Karpas-422 (cell line): ENCODE measurements around the gene NCOA4. TPM values are rescaled to one million over a fixed set of nuclear protein-coding genes. Genes with fewer than 3 reads are reported as not detected.

Source experiments
- DNase-seq: peaks from one replicate; pipeline ENCODE4 v3.0.0-alpha.2; 2015
- H2AFZ ChIP-seq: fragments of 200-600 bp; sonication (generic); 2 replicates; pipeline ENCODE4 v1.6.1; 2014; ENCODE audit warnings: antibody characterized with exemption, low read length, mixed read lengths
- H3K27ac ChIP-seq: fragments of 200-600 bp; sonication (generic); 2 replicates; pipeline ENCODE4 v1.5.1; 2014; ENCODE audit warnings: mild to moderate bottlenecking, low read length, moderate library complexity
- H3K27me3 ChIP-seq: fragments of 200-600 bp; sonication (generic); 2 replicates; pipeline ENCODE4 v1.6.1; 2014; ENCODE audit warnings: low read length, mixed read lengths
- H3K36me3 ChIP-seq: fragments of 200-600 bp; sonication (generic); 2 replicates; pipeline ENCODE4 v1.6.1; 2014; ENCODE audit warnings: low read length, mixed read lengths; ENCODE audit not compliant: insufficient read depth
- H3K4me1 ChIP-seq: fragments of 200-600 bp; sonication (generic); 2 replicates; pipeline ENCODE4 v1.6.1; 2014; ENCODE audit warnings: mild to moderate bottlenecking, low read length, mixed read lengths
- H3K4me2 ChIP-seq: fragments of 200-600 bp; sonication (generic); 2 replicates; pipeline ENCODE4 v1.6.1; 2014; ENCODE audit warnings: low read length, low read depth, mild to moderate bottlenecking; ENCODE audit not compliant: poor library complexity, severe bottlenecking
- H3K4me3 ChIP-seq: fragments of 200-600 bp; sonication (generic); 2 replicates; pipeline ENCODE4 v1.5.1; 2014; ENCODE audit warnings: mild to moderate bottlenecking, antibody characterized with exemption, low read length, mixed read lengths
- H3K79me2 ChIP-seq: fragments of 200-600 bp; sonication (generic); 2 replicates; pipeline ENCODE4 v1.6.1; 2014; ENCODE audit warnings: mild to moderate bottlenecking, low read length, mixed read lengths
- H3K9ac ChIP-seq: fragments of 200-600 bp; sonication (generic); 2 replicates; pipeline ENCODE4 v1.6.0; 2014; ENCODE audit warnings: low read length
- H3K9me2 ChIP-seq: fragments of 200-600 bp; sonication (generic), shearing (Covaris generic); replicated peaks from 2 replicates; pipeline ENCODE4 v1.6.0; 2014; ENCODE audit warnings: mild to moderate bottlenecking, low read length, moderate library complexity; ENCODE audit not compliant: insufficient read depth
- H3K9me3 ChIP-seq: fragments of 300-700, 200-600 bp; sonication (generic); 2 replicates; pipeline ENCODE4 v1.6.1; 2014; ENCODE audit warnings: low read length, mixed read lengths
- H4K20me1 ChIP-seq: fragments of 200-600 bp; sonication (generic); 2 replicates; pipeline ENCODE4 v1.6.1; 2014; ENCODE audit warnings: mild to moderate bottlenecking, antibody characterized with exemption, low read length, low read depth; ENCODE audit not compliant: insufficient read depth
- total RNA-seq: library from RNA; depleted of rRNA; stranded (reverse); fragments of >200 nt; shearing (Covaris generic); gene quantifications from 2 replicates; pipeline ENCODE4 v1.2.3, GENCODE V29; 2014; ENCODE audit warnings: low replicate concordance

Gene NCOA4
- total RNA-seq, 1 experiment from 2014 or later: 116 TPM

DNA sequence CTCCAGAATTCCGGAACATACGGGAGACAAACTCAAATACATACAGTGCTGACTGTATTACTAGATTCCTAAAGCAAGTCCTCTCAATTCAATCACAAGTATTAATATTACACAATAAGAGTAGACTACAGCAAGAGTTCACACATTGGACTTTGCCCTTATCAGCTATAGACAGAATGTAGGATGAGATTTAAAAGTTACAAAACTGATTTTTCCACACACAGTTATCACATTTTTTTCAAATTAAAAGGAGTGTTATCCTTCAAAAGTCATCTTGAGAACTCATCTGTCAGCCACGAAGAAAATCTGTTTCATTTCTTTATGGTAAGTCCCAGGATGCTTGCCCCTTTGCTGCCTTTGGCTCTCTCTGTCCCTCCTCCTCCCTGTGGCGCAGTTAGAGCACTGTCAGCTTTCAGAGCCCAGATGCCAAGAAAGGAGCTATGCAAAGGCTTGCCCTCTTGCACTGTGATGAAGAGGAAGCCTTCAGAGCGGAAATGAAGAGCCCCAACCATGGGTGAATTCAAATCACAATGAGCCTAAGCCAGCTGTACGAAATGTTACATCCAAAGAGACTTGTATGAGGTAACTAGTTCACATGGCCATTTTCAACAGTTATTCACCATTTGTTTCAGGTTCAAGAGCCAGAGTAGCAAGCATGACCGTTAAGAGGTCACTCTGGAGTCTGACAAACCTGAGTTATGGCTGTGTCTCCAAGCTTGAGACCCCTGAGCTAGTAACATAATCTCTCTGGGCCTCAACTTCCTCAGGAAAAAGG lies 10.7 kb downstream of the NCOA4 start:
- no peaks in the 10 kb centered on the region for H3K27me3 ChIP-seq
- peak; percentile 92 for DNase-seq
- no peak overlapping the region for H2AFZ ChIP-seq
- peaks cover 25% of the 10 kb centered on the region; the same call in 1 of the 2 replicates for H3K36me3 ChIP-seq
- peaks cover 99% of the 10 kb centered on the region for H3K79me2 ChIP-seq
- peak overlapping the region; percentile 92 for H3K27ac ChIP-seq
- H4K20me1 ChIP-seq: peaks cover 8% of the 10 kb centered on the region
- H3K4me2 ChIP-seq: peak overlapping the region; percentile 71
- no peaks in the 10 kb centered on the region for H3K9me2 ChIP-seq
- peaks cover 37% of the 10 kb centered on the region for H3K4me1 ChIP-seq
- H3K9me3 ChIP-seq: no peaks in the 10 kb centered on the region
- H3K9ac ChIP-seq: peak overlapping the region; percentile 64
- peak overlapping the region; percentile 60 for H3K4me3 ChIP-seq

DNA sequence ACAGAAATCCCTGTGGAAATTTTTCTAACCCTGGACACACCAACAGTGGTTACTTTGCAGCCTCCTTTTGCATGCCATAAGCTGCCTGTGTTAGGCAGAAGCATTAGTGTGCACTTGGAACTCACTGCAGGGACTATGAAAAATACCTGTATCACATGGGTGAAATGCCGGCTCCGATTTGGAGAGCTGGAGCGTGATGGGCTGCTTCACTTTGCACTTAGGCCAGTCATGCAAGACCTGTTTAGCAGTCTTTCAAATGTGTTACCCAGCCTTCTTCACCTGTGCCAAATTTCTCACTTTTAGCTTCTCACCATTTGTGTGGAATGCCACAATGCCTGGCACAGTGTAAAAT lies 11.3 kb downstream of the NCOA4 start:
- H3K4me2 ChIP-seq: peak overlapping the region; percentile 71
- H3K27ac ChIP-seq: peak overlapping the region; percentile 92
- no peaks in the 10 kb centered on the region for H3K9me2 ChIP-seq
- peak overlapping the region; percentile 60 for H3K4me3 ChIP-seq
- H3K9ac ChIP-seq: peak overlapping the region; percentile 64
- H2AFZ ChIP-seq: no peak overlapping the region
- H3K4me1 ChIP-seq: peaks cover 37% of the 10 kb centered on the region
- H3K27me3 ChIP-seq: no peaks in the 10 kb centered on the region
- H4K20me1 ChIP-seq: peaks cover 8% of the 10 kb centered on the region
- peaks cover 30% of the 10 kb centered on the region; the same call in 1 of the 2 replicates for H3K36me3 ChIP-seq
- no peak for DNase-seq
- peaks cover 99% of the 10 kb centered on the region for H3K79me2 ChIP-seq
- no peaks in the 10 kb centered on the region for H3K9me3 ChIP-seq

DNA sequence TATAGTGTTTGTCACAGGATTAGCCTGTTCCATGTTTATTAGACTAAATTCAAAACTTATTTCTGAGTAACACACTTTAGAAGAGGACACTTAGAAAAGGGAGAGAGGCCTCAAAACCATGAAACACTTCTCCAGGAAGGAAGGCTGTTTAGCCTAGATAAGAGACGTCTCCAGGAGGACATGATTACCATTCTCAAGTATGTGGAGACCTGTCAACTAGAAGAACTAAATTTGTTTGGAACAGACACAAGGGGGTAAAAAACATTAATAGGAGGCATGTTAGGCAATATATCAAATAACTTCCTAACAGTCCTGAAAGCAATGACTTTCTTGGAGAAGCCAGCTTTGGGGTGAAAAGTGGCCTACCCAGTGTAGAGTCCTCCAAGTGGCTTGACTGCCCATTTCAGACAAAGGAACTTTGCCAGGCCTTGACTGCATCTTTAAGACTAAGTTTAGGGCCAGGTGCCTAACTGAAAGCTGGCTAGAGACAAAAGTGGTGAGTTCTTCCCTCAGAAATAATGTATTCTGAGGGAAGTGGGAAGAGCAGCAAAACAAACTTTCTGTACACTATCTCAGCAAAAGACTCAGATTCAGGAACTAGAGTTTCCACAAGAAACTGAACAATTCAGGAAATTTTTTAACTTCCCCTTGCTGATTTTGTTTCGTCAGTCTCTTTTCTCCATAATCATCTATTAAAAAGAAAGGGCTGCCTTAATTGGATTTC lies 11.8 kb downstream of the NCOA4 start:
- DNase-seq: no peak
- Histone ChIP-seq H3K9me3 (no peaks in the 10 kb centered on the region), H3K4me1 (peaks cover 37% of the 10 kb centered on the region), H2AFZ (no peak overlapping the region), H4K20me1 (peaks cover 8% of the 10 kb centered on the region), H3K27ac (peak overlapping the region; percentile 92), H3K4me3 (peak overlapping the region; percentile 60; the same call in 1 of the 2 replicates), H3K4me2 (peak overlapping the region; percentile 71), H3K36me3 (peaks cover 34% of the 10 kb centered on the region; the same call in 1 of the 2 replicates), H3K79me2 (peaks cover 93% of the 10 kb centered on the region), H3K9ac (peak overlapping the region; percentile 64), H3K9me2 (no peaks in the 10 kb centered on the region), H3K27me3 (no peaks in the 10 kb centered on the region)

DNA sequence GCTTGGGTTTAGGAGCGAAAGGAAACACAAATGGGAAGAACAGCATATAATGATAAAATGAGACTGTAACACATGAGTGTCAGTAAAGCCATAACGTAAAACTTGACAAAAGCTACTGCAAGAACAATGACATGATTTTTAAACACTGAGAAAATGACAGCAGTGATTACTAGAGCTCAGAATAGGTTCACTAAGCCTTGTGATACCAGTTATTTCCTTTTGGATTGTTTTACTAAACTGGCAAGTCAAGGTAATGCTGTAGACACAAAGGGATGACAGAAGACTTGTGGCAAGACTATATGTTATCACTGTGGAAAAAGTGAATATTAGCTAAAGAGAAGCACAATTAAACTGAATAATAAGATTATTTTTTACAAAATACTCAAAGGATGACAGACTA lies 12.7 kb downstream of the NCOA4 start:
- Histone ChIP-seq H3K9me3 (no peaks in the 10 kb centered on the region), H3K9ac (no peak overlapping the region), H3K27me3 (no peaks in the 10 kb centered on the region), H3K4me2 (no peak overlapping the region), H3K4me1 (peaks cover 37% of the 10 kb centered on the region), H3K4me3 (no peak overlapping the region), H2AFZ (no peak overlapping the region), H3K9me2 (no peaks in the 10 kb centered on the region), H4K20me1 (peaks cover 8% of the 10 kb centered on the region), H3K27ac (no peak overlapping the region), H3K79me2 (peaks cover 84% of the 10 kb centered on the region), H3K36me3 (peaks cover 40% of the 10 kb centered on the region; the same call in 1 of the 2 replicates)
- DNase-seq: no peak

DNA sequence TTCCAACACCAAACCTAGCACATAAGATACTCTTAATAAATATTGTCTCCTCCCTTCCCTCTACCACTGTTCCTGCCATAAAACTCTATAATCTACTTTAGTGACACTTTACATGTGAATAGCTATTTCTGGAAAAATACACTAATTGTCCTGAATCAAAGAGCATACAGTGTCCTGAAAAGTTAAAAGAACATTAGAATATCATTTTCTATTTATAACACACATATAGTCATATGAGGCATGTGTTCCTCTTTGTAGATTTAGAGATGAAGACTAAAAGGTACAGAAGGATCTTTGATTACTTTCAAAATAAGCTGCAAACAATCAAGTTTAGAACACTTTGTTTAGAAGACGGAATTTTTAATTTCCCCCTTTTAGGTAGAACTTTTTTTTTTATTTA lies 13.6 kb downstream of the NCOA4 start:
- no peak overlapping the region for H3K27ac ChIP-seq
- peaks cover 79% of the 10 kb centered on the region for H3K79me2 ChIP-seq
- no peak overlapping the region for H3K4me3 ChIP-seq
- no peaks in the 10 kb centered on the region for H3K9me3 ChIP-seq
- DNase-seq: no peak
- H4K20me1 ChIP-seq: peaks cover 8% of the 10 kb centered on the region
- no peak overlapping the region for H2AFZ ChIP-seq
- no peak overlapping the region for H3K9ac ChIP-seq
- no peak overlapping the region for H3K4me2 ChIP-seq
- H3K36me3 ChIP-seq: peaks cover 45% of the 10 kb centered on the region; the same call in 1 of the 2 replicates
- H3K9me2 ChIP-seq: no peaks in the 10 kb centered on the region
- no peaks in the 10 kb centered on the region for H3K27me3 ChIP-seq
- H3K4me1 ChIP-seq: peaks cover 34% of the 10 kb centered on the region

DNA sequence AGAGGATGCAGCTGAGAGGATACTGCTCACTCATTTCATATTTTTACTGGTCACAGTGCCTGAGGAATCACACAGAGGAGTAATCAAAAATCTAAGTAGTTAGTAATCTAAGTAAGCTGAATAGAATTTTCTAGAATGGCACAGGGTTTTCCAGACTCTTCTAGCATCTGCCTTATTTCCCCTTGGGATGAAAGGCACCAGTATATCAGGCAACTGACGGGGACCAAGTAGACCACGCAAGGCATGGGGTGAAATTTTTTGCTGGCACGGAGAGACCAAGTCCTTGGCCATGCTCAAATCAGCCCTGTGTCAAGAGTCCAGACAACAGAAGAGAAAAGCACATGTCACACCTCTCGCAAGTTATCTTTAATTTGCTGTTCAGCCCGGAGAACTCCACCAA lies 14.2 kb downstream of the NCOA4 start:
- no peaks in the 10 kb centered on the region for H3K9me2 ChIP-seq
- H3K36me3 ChIP-seq: peaks cover 45% of the 10 kb centered on the region; the same call in 1 of the 2 replicates
- no peak overlapping the region for H3K27ac ChIP-seq
- H3K79me2 ChIP-seq: peaks cover 75% of the 10 kb centered on the region
- H3K4me3 ChIP-seq: no peak overlapping the region
- H3K9me3 ChIP-seq: no peaks in the 10 kb centered on the region
- no peaks in the 10 kb centered on the region for H3K27me3 ChIP-seq
- H3K4me2 ChIP-seq: no peak overlapping the region
- peaks cover 28% of the 10 kb centered on the region for H3K4me1 ChIP-seq
- DNase-seq: no peak
- no peak overlapping the region for H3K9ac ChIP-seq
- H4K20me1 ChIP-seq: peaks cover 8% of the 10 kb centered on the region
- H2AFZ ChIP-seq: no peak overlapping the region

DNA sequence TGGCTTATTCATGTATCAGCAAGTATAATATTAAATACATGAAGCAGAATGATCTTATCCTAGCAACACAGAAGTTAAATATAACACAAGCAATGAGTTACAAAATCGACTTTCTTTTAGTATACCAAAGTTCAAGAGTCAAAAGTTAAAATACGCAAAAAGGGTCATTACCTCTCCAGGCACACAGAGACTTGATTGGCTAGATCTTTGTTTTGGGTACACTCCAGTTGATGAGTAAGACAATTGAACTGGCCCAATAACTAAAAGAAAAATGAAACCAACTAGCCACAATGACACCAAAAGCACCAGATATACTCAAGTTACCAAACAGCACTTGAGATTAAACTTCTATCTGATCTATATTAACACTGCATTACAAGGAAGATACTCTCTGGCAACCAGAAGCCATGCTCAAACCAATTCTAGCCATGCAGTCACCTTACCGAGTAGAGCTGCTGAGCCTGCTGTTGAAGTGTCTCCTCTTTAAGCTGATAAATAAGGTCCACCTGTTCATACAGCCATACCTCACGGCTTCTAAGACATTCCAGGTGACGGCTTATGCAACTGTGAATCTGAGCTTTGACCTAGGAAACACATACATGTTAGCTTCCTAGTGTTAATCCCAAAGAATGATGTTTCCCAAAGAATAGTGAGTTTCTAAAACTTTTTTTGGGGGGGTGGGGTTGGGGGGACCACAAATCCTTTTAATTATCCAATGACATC lies 15.6 kb downstream of the NCOA4 start:
- no peak overlapping the region for H3K9ac ChIP-seq
- no peak overlapping the region for H2AFZ ChIP-seq
- peaks cover 14% of the 10 kb centered on the region for H3K4me1 ChIP-seq
- peaks cover 61% of the 10 kb centered on the region for H3K79me2 ChIP-seq
- H3K36me3 ChIP-seq: peaks cover 51% of the 10 kb centered on the region; the same call in 1 of the 2 replicates
- no peak overlapping the region for H3K4me2 ChIP-seq
- H3K4me3 ChIP-seq: no peak overlapping the region
- H3K27me3 ChIP-seq: no peaks in the 10 kb centered on the region
- H3K27ac ChIP-seq: no peak overlapping the region
- H3K9me2 ChIP-seq: no peaks in the 10 kb centered on the region
- no peak for DNase-seq
- peaks cover 8% of the 10 kb centered on the region for H4K20me1 ChIP-seq
- no peaks in the 10 kb centered on the region for H3K9me3 ChIP-seq

DNA sequence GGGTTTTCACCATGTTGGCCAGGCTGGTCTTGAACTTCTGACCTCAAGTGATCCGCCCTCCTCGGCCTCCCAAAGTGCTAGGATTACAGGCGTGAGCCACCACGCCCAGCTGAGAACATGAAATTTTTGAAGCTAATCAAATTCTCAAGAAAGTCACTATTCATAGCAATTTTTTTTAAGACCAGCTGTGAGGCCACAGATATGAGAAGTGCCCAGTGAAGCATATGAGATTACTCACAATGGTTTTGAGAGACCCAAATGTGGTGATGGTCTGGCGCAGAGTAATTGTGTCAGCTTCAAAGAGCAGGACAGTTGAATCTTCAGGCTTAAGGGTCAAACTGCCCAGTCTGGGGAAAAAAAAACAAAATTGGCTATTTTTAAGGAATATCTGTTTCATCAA lies 16.2 kb downstream of the NCOA4 start:
- peaks cover 55% of the 10 kb centered on the region for H3K79me2 ChIP-seq
- H3K9ac ChIP-seq: no peak overlapping the region
- H3K9me3 ChIP-seq: no peaks in the 10 kb centered on the region
- no peaks in the 10 kb centered on the region for H3K9me2 ChIP-seq
- H3K27ac ChIP-seq: no peak overlapping the region
- H3K4me1 ChIP-seq: peaks cover 11% of the 10 kb centered on the region
- peaks cover 57% of the 10 kb centered on the region; the same call in 1 of the 2 replicates for H3K36me3 ChIP-seq
- H3K4me3 ChIP-seq: no peak overlapping the region
- H2AFZ ChIP-seq: no peak overlapping the region
- no peak for DNase-seq
- H3K4me2 ChIP-seq: no peak overlapping the region
- no peaks in the 10 kb centered on the region for H3K27me3 ChIP-seq
- H4K20me1 ChIP-seq: peaks cover 2% of the 10 kb centered on the region
